HG03442 (cell line): ENCODE results near the gene TMEM200B.
"Not testable (repeated sequence)": the region's sequence is repeated elsewhere in the genome, so short reads cannot be mapped to it uniquely, and the experiment has no call there.

Experiments used
- ATAC-seq: cut with Tn5 transposase; IDR thresholded peaks from one replicate; pipeline ENCODE4 v1.9.1; 2021; ENCODE audit warnings: mild to moderate bottlenecking, moderate library complexity; ENCODE audit not compliant: unreplicated experiment

Gene TMEM200B

GRCh38 chr1:29123887-29124365 lies at the start of gene TMEM200B:
Gene TMEM200B, minus strand, starts transcription at chr1:29123903. Its CDS starts 2,075 bp downstream, at chr1:29121828.
- ATAC-seq, result no peak

- ATAC-seq, result no peak
Measured at GRCh38 chr1:29172415-29172939, 48.8 kb upstream of the TMEM200B start.

GRCh38 chr1:29171521-29171920 lies 47.8 kb upstream of the TMEM200B start:
- ATAC-seq, result no peak

- ATAC-seq, result no peak
Measured at GRCh38 chr1:29171089-29171488, 47.4 kb upstream of the TMEM200B start.

GRCh38 chr1:29169976-29170375 lies 46.3 kb upstream of the TMEM200B start:
- no peak for ATAC-seq

GRCh38 chr1:29167904-29168303 lies 44.2 kb upstream of the TMEM200B start:
- ATAC-seq, result no peak

GRCh38 chr1:29166291-29166878 lies 42.7 kb upstream of the TMEM200B start:
- ATAC-seq, result no peak

GRCh38 chr1:29164588-29164987 lies 40.9 kb upstream of the TMEM200B start:
- ATAC-seq, result no peak

GRCh38 chr1:29162476-29163138 lies 38.9 kb upstream of the TMEM200B start:
- ATAC-seq, result no peak

GRCh38 chr1:29162025-29162424 lies 38.3 kb upstream of the TMEM200B start:
- no peak for ATAC-seq

GRCh38 chr1:29159773-29160172 lies 36.1 kb upstream of the TMEM200B start:
- ATAC-seq, result no peak

- no peak for ATAC-seq
Measured at GRCh38 chr1:29157269-29157601, 33.5 kb upstream of the TMEM200B start.

GRCh38 chr1:29156543-29157268 lies 33.0 kb upstream of the TMEM200B start:
- no peak for ATAC-seq

- ATAC-seq, result no peak
Measured at GRCh38 chr1:29152046-29152805, 28.5 kb upstream of the TMEM200B start.

GRCh38 chr1:29150346-29150745 lies 26.6 kb upstream of the TMEM200B start:
- not testable (repeated sequence) for ATAC-seq

- ATAC-seq, result no peak
Measured at GRCh38 chr1:29148656-29149491, 25.2 kb upstream of the TMEM200B start.

GRCh38 chr1:29145739-29146437 lies 22.2 kb upstream of the TMEM200B start:
- no peak for ATAC-seq

- no peak for ATAC-seq
Measured at GRCh38 chr1:29144178-29144577, 20.5 kb upstream of the TMEM200B start.

GRCh38 chr1:29142714-29143113 lies 19.0 kb upstream of the TMEM200B start:
- no peak for ATAC-seq
